Measurements from ENCODE around the gene ACRV1.

Gene ACRV1

GRCh38 chr11:125645871-125646270 is 34.8 kb downstream of the ACRV1 start:
- DNase-seq = no peak

DNA sequence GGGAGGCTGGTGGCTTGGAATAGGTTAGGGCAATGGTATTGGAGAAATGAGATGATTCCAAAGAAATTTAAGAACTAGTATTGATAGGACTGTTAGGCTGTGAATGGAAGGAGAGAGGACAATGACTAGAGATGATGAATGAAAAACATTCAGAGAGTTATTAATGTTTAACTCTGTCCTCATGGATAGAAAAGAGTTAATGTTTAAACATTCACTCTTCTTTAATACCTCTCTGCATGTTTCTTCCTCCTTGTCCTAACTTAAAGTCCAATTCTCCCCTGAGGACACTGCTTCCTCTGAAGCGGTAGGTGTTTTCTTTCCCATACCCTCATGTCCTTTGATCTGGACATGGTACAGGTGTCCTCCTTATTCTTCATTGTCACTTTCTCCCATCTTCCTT is 42.3 kb downstream of the ACRV1 start:
- no peak for DNase-seq

DNA sequence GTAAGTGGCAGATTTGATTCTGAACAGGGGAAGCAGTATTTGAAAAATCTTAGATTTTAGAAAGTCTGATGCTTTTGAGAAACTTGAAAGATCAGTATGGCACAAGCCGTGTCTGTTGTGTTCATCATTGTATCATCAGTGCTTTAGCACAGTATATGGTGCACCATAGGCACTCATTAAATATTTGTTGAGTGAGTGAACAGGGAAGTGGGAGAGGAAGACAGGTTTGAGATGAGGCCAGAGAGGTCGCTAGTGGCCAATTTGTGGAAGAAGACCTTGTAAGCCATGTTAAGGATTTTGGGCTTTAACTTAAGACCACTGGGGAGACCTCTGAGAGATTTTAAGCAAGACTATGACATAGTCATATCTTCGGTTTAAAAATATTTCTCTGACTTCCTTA is 42.8 kb downstream of the ACRV1 start:
- no peak for DNase-seq

DNA sequence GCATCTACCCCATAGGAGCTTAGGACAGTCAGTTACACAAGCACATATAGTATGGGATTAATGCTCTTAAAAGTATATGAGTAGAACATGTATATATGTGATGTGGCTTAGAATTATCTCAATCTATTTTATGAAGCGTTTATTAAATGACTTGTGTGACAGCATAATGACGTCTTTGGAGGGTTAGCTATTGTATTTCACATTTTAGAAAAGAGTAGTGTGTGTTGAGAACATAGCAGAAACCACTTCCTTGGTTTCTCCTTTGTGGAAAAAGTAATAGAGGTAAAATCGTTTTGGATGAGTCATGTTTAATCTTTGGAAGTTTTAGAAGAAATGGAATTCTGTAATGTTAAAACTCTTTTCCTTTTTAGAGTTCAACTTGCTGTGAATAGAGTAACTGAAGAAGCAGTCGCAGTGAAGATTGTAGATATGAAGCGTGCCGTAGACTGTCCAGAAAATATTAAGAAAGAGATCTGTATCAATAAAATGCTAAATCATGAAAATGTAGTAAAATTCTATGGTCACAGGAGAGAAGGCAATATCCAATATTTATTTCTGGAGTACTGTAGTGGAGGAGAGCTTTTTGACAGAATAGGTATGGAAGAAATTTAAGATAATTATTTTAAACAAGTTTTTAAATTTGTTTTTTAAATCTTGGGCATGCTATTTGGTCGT is 53.3 kb downstream of the ACRV1 start:
- DNase-seq = peak; percentile 17

- DNase-seq = peak; percentile 97
Measured at GRCh38 chr11:125626288-125626950, 54.2 kb downstream of the ACRV1 start.

DNA sequence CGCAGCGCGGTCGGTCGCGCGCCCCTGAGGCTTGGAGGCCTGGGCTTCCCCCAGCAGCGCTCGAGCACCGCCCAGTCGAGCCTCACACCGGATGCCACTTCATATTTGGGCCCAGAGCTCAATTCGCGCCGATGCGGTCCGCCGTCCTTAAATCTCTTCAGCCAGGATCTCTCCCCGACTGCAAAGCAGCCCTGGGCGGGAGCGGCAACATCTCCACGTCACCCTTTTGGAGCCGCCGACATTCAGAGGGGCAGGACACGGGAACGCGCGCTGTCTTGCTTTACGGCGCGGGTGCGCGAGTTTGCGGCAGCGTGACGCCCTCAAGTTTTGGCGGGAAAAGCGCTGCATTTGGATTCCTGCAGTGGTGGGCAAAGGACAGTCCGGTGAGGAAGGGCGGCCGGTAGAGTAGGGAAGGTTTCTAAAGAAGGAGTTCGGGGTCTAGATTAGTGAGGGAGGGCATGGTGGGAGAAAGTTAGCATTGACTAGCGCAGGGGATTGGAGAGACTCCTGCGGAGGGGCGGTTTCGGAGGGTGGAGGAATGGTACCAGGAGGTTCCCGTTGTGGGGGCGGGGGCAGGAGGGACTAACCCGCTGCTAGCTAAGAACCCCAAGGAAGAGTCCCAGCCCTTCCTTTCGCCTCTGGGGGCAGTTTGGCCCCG is 54.9 kb downstream of the ACRV1 start:
- peak; percentile 95 for DNase-seq

GRCh38 chr11:125625225-125625629 is 55.4 kb downstream of the ACRV1 start:
- DNase-seq = no peak

GRCh38 chr11:125624756-125625213 is 55.9 kb downstream of the ACRV1 start, which contains the start of gene CHEK1:
Gene CHEK1 (plus strand): TSS chr11:125625163. CDS start chr11:125626769, 1,606 bp downstream.
- DNase-seq = no peak

GRCh38 chr11:125623064-125623463 is 57.6 kb downstream of the ACRV1 start:
- no peak for DNase-seq

- peak; percentile 63 for DNase-seq
Measured at GRCh38 chr11:125621995-125622394, 58.7 kb downstream of the ACRV1 start.
